GM12878 (cell line): ENCODE measurements around the gene LRIT2. TPM values are rescaled to one million over a fixed set of nuclear protein-coding genes. Genes with fewer than 3 reads are reported as not detected.

Experiments used
- ATAC-seq: fragments of 200-7000 bp; cut with Tn5 transposase; 3 replicates; pipeline ENCODE4 v1.9.1; 2020; ENCODE audit warnings: mild to moderate bottlenecking, moderate library complexity
- BruUV-seq: library from RNA; stranded (reverse); fragments of 400-500 nt; replicated peaks from 2 replicates; lab custom pipeline; 2021; lab: Mats Ljungman, UMichigan
- CTCF ChIA-PET: fragments of 300-600 bp; sonication (Branson Sonifier 250); formaldehyde crosslinking; extraction: SDS; loops from one replicate; lab custom pipeline; 2021; ENCODE audit warnings: inconsistent platforms; lab: Yijun Ruan, JAX
- POLR2A ChIA-PET: fragments of 350-600 bp; formaldehyde crosslinking; extraction: SDS; loops from one replicate; lab custom pipeline; 2021; ENCODE audit warnings: inconsistent platforms; lab: Charles Lee
- RAD21 ChIA-PET: fragments of 300-600 bp; sonication (Branson Sonifier 250); formaldehyde crosslinking; loops from one replicate; lab custom pipeline; 2023; ENCODE audit warnings: antibody characterized with exemption; ENCODE audit not compliant: unreplicated experiment; lab: Charles Lee
- SMC1A ChIA-PET: fragments of 300-600 bp; sonication (Branson Sonifier 250); formaldehyde crosslinking; loops from one replicate; lab custom pipeline; 2023; ENCODE audit not compliant: unreplicated experiment, uncharacterized antibody; lab: Charles Lee
- DNase-seq: peaks from one replicate; pipeline ENCODE4 v3.0.0-alpha.2; 2011; ENCODE audit warnings: low read depth, low spot score
- FAIRE-seq: peaks from 3 replicates; lab custom pipeline; 2011; peaks lifted over from hg19 to GRCh38; lab: Jason Lieb, UNC
- H2AFZ ChIP-seq: 2 replicates; pipeline ENCODE4 v1.6.0; 2011; ENCODE audit warnings: low read depth, low read length, control low read depth; ENCODE audit not compliant: control insufficient read depth
- H3K27ac ChIP-seq: 2 replicates; pipeline ENCODE4 v1.5.1; 2011; ENCODE audit warnings: control low read depth; ENCODE audit not compliant: control insufficient read depth, insufficient read depth
- H3K27me3 ChIP-seq, 2 experiments: replicated peaks in 1 of 2; 2 replicates each; pipeline versions ENCODE4 v1.6.0 to v1.6.1; 2011; ENCODE audit warnings: low read length in 1 of 2; ENCODE audit not compliant: control insufficient read depth in 2 of 2, insufficient read depth in 2 of 2
- H3K36me3 ChIP-seq, 2 experiments: 2 replicates each; pipeline ENCODE4 v1.5.1; 2011; ENCODE audit warnings: low read length in 1 of 2; ENCODE audit not compliant: control insufficient read depth in 2 of 2, insufficient read depth in 2 of 2
- H3K4me1 ChIP-seq: 2 replicates; pipeline ENCODE4 v1.6.1; 2011; ENCODE audit warnings: mild to moderate bottlenecking, low read length, moderate library complexity, mixed read lengths; ENCODE audit not compliant: control insufficient read depth, insufficient read depth
- H3K4me2 ChIP-seq: 2 replicates; pipeline ENCODE4 v1.6.0; 2011; ENCODE audit warnings: control low read depth; ENCODE audit not compliant: control insufficient read depth, insufficient read depth
- H3K4me3 ChIP-seq: fragments of 200-600 bp; sonication (generic); 2 replicates; pipeline ENCODE4 v1.5.1; 2016
- H3K79me2 ChIP-seq: 2 replicates; pipeline ENCODE4 v1.6.0; 2011; ENCODE audit warnings: low read length; ENCODE audit not compliant: control insufficient read depth, insufficient read depth
- H3K9ac ChIP-seq: 2 replicates; pipeline ENCODE4 v1.8.0; 2011; ENCODE audit warnings: low read length, control low read depth, mixed read lengths; ENCODE audit not compliant: control insufficient read depth, insufficient read depth
- H3K9me3 ChIP-seq: replicated peaks from 3 replicates; pipeline ENCODE4 v1.5.1; 2011; ENCODE audit warnings: mild to moderate bottlenecking, low read length; ENCODE audit not compliant: control insufficient read depth, insufficient read depth
- H4K20me1 ChIP-seq: 2 replicates; pipeline ENCODE4 v1.6.0; 2011; ENCODE audit not compliant: control insufficient read depth, insufficient read depth
- ATF7 ChIP-seq: fragments of 450-650 bp; IDR thresholded peaks from 2 replicates; pipeline ENCODE4 v1.6.1; 2016; ENCODE audit warnings: low read depth, mild to moderate bottlenecking
- BHLHE40 ChIP-seq, 2 experiments: fragments of 450-650 bp in 1 of 2; IDR thresholded peaks; 2 replicates each; pipeline ENCODE4 v1.6.1; 2011 to 2017; ENCODE audit warnings: low read depth in 2 of 2, borderline replicate concordance in 1 of 2, improper control_type of control experiment in 1 of 2, low read length in 1 of 2, mild to moderate bottlenecking in 1 of 2
- BMI1 ChIP-seq: fragments of 450-650 bp; IDR thresholded peaks from 2 replicates; pipeline ENCODE4 v1.6.1; 2016; ENCODE audit warnings: mild to moderate bottlenecking, moderate library complexity, borderline replicate concordance
- DPF2 ChIP-seq: fragments of 450-650 bp; IDR thresholded peaks from 2 replicates; pipeline ENCODE4 v1.6.1; 2017; ENCODE audit warnings: mild to moderate bottlenecking
- EP300 ChIP-seq, 2 experiments: fragments of 150-350 bp in 1 of 2; IDR thresholded peaks; 2 replicates each; pipeline ENCODE4 v1.6.1; 2011 to 2012; ENCODE audit warnings: low read depth in 2 of 2, low read length in 2 of 2, borderline replicate concordance in 1 of 2, improper control_type of control experiment in 1 of 2, inconsistent platforms in 1 of 2; ENCODE audit not compliant: control insufficient read depth in 1 of 2
- GATAD2B ChIP-seq: fragments of 450-650 bp; conservative IDR thresholded peaks from 2 replicates; pipeline ENCODE4 v1.6.1; 2017; ENCODE audit warnings: low read depth, mild to moderate bottlenecking, moderate library complexity
- IKZF1 ChIP-seq: fragments of 450-650 bp; conservative IDR thresholded peaks from 2 replicates; pipeline ENCODE4 v1.6.1; 2017; ENCODE audit warnings: antibody characterized with exemption, mild to moderate bottlenecking
- MAX ChIP-seq: IDR thresholded peaks from 2 replicates; pipeline ENCODE4 v1.6.1; 2012; ENCODE audit warnings: low read depth, low read length, improper control_type of control experiment
- PAX5 ChIP-seq: IDR thresholded peaks from 2 replicates; pipeline ENCODE4 v1.6.1; 2011; ENCODE audit warnings: low read depth, low read length, borderline replicate concordance
- PBX3 ChIP-seq: IDR thresholded peaks from 2 replicates; pipeline ENCODE4 v1.6.1; 2011; ENCODE audit warnings: mild to moderate bottlenecking, low read depth, low read length, moderate library complexity; ENCODE audit not compliant: insufficient replicate concordance
- POLR2AphosphoS5 ChIP-seq: IDR thresholded peaks from 2 replicates; pipeline ENCODE4 v1.6.1; 2011; ENCODE audit warnings: mild to moderate bottlenecking, low read length, inconsistent platforms
- POU2F2 ChIP-seq: IDR thresholded peaks from 3 replicates; pipeline ENCODE4 v1.6.1; 2011; ENCODE audit warnings: low read depth, mild to moderate bottlenecking, low read length, borderline replicate concordance
- SRF ChIP-seq, 2 experiments: IDR thresholded peaks; 2 replicates each; pipeline ENCODE4 v1.6.1; 2011; ENCODE audit warnings: low read depth in 2 of 2, low read length in 2 of 2, mild to moderate bottlenecking in 1 of 2, moderate library complexity in 1 of 2
- ZNF384 ChIP-seq: IDR thresholded peaks from 2 replicates; pipeline ENCODE4 v1.6.1; 2012; ENCODE audit warnings: low read depth, mild to moderate bottlenecking, low read length, improper control_type of control experiment, borderline replicate concordance
- ZNF687 ChIP-seq: fragments of 450-650 bp; IDR thresholded peaks from 2 replicates; pipeline ENCODE4 v1.6.1; 2017; ENCODE audit warnings: mild to moderate bottlenecking, moderate library complexity
- WGBS: methylation state at CpG from one replicate; pipeline ENCODE4 v1.1.6; 2016; ENCODE audit warnings: low lambda C conversion rate; ENCODE audit not compliant: insufficient replicate concordance, insufficient coverage; ENCODE audit errors: missing lambda C conversion rate; 5-methylcytosine and 5-hydroxymethylcytosine counted together
- in situ Hi-C: fragments of 300-500 bp; cut with MboI; formaldehyde crosslinking; loops from 9 replicates; pipeline ENCODE4 v1.14.3; 2018; ENCODE audit warnings: mixed read lengths
- intact Hi-C: fragments of 100-400 bp; cut with micrococcal nuclease; formaldehyde crosslinking; loops from one replicate; pipeline ENCODE4 v1.14.2; 2022; ENCODE audit not compliant: unreplicated experiment
- polyA plus RNA-seq, 11 experiments: library from polyadenylated mRNA; depleted of rRNA in 4 of 11; unstranded in 6 of 11; stranded (reverse) in 5 of 11; fragments of >200 nt; fragmentation: Nextera tagmentation in 4 of 11; fragmentation: Illumina TruSeq in 1 of 11; extraction: Ambion mirVana in 4 of 11; extraction: Trizol in 1 of 11; gene quantifications; 1 replicate in 1 of 11; 2 replicates in 10 of 11; pipeline versions ENCODE4 v1.2.1 to v1.2.3, GENCODE V29; 2011 to 2016; ENCODE audit warnings: inconsistent platforms in 2 of 11, missing spikeins in 2 of 11, low read depth in 1 of 11
- total RNA-seq, 4 experiments: library from RNA; depleted of rRNA in 3 of 4; stranded (reverse); fragments of >200 nt in 3 of 4; fragmentation: Illumina TruSeq in 1 of 4; extraction: Trizol in 1 of 4; gene quantifications; 2 replicates each; pipeline versions ENCODE4 v1.2.1 to v1.2.3, GENCODE V29; 2013 to 2021

LRIT2 gene
- total and polyA plus RNA-seq, 10 of the 15 experiments (the other 5 are each of a cell fraction or from before 2014, with no cell fraction given), result not detected

- FAIRE-seq (peak; percentile 52), DNase-seq (no peak), ATAC-seq (peak; percentile 90)
- H3K27ac ChIP-seq, result no peak overlapping the region
- H3K27me3 ChIP-seq, result no peaks in the 10 kb centered on the region
- peaks cover 26% of the 10 kb centered on the region for H3K4me1 ChIP-seq
- in situ Hi-C loops (no loop called here), intact Hi-C loops (loop anchor here (10.0 kb wide), 1 partner anchor 1254 kb away; no protein-coding TSS in a partner anchor)
- H3K9ac ChIP-seq, result no peak overlapping the region
- ChIA-PET CTCF (interaction anchor here (0.6 to 1.3 kb wide), 2 partner anchors 18 to 26 kb away, joined by 3 to 6 read pairs; no protein-coding TSS in a partner anchor), POLR2A (no interaction called here), RAD21 (no interaction called here), SMC1A (interaction anchor here (1.5 kb wide), 1 partner anchor 31 kb away, joined by 3 read pairs; no protein-coding TSS in a partner anchor)
- TF ChIP-seq PBX3 (peak; percentile 53), IKZF1 (peak; percentile 31), BMI1 (peak; percentile 60), ZNF687 (0 out of 2 replicates have a peak, but pooled peaks have one; percentile 50), ZNF384 (no peak), PAX5 (peak; percentile 87; the same call in 1 of the 2 replicates), POU2F2 (peak; percentile 94; the same call in 2 of the 3 replicates), SRF (IDR thresholded peaks at IDR 0.05; ENCODE audit: low read depth in 2 of 2, low read length in 2 of 2) (no peak), DPF2 (0 out of 2 replicates have a peak, but pooled peaks have one; percentile 23), EP300 (IDR thresholded peaks at IDR 0.05; ENCODE audit: borderline replicate concordance in 1 of 2, control insufficient read depth in 1 of 2, low read depth in 2 of 2, low read length in 2 of 2) (no peak), POLR2AphosphoS5 (no peak), GATAD2B (peak; percentile 33; the same call in 1 of the 2 replicates), MAX (0 out of 2 replicates have a peak, but pooled peaks have one; percentile 40), ATF7 (0 out of 2 replicates have a peak, but pooled peaks have one; percentile 18), BHLHE40 (IDR thresholded peaks at IDR 0.05; ENCODE audit: borderline replicate concordance in 1 of 2, low read depth in 2 of 2, low read length in 1 of 2) (peak; percentile 96 to 97)
- peak overlapping the region; percentile 23; the same call in 1 of the 2 replicates for H3K4me2 ChIP-seq
- H3K79me2 ChIP-seq, result no peaks in the 10 kb centered on the region; the same call in none of the 2 replicates
- 26% methylated on average over 12 of the region's 12 CpGs for WGBS
- H3K9me3 ChIP-seq, result no peaks in the 10 kb centered on the region
- H4K20me1 ChIP-seq, result no peaks in the 10 kb centered on the region
- no peak overlapping the region for H3K4me3 ChIP-seq
- BruUV-seq, result no TSS peak
- H3K36me3 ChIP-seq, result no peaks in the 10 kb centered on the region
- peak overlapping the region; percentile 6; the same call in 1 of the 2 replicates for H2AFZ ChIP-seq
Measured at GRCh38 chr10:84179059-84179710, 46.2 kb downstream of the LRIT2 start.
